GM23338 (cell line): ENCODE data around the gene PLD5. TPM values are rescaled to one million over a fixed set of nuclear protein-coding genes. Genes with fewer than 3 reads are reported as not detected.

ENCODE experiments used
- ATAC-seq: fragments of 200-7000 bp; cut with Tn5 transposase; 3 replicates; pipeline ENCODE4 v1.9.1; 2020
- DNase-seq: peaks from one replicate; pipeline ENCODE4 v3.0.0-alpha.2; 2015; ENCODE audit warnings: low spot score
- H2AFZ ChIP-seq: fragments of 200-600 bp; sonication (generic); 2 replicates; pipeline ENCODE4 v1.8.0; 2016; ENCODE audit warnings: antibody characterized with exemption, mild to moderate bottlenecking, moderate library complexity
- H3F3A ChIP-seq: fragments of 200-600 bp; sonication (generic); replicated peaks from 2 replicates; pipeline ENCODE4 v1.8.0; 2017; ENCODE audit warnings: antibody characterized with exemption, mixed run types, low read depth
- H3K27ac ChIP-seq: fragments of 200-600 bp; sonication (generic); 2 replicates; pipeline ENCODE4 v1.6.1; 2016; ENCODE audit warnings: low read depth
- H3K27me3 ChIP-seq: fragments of 200-600 bp; sonication (generic); 2 replicates; pipeline ENCODE4 v1.8.0; 2016; ENCODE audit warnings: mild to moderate bottlenecking, mixed run types, moderate library complexity; ENCODE audit not compliant: insufficient read depth
- H3K36me3 ChIP-seq: fragments of 200-600 bp; sonication (generic); 2 replicates; pipeline ENCODE4 v1.8.0; 2016; ENCODE audit warnings: mild to moderate bottlenecking; ENCODE audit not compliant: insufficient read depth
- H3K4me1 ChIP-seq: fragments of 200-600 bp; sonication (generic); 2 replicates; pipeline ENCODE4 v1.8.0; 2016; ENCODE audit warnings: mild to moderate bottlenecking, moderate library complexity; ENCODE audit not compliant: insufficient read depth
- H3K4me2 ChIP-seq: fragments of 200-600 bp; sonication (generic); 2 replicates; pipeline ENCODE4 v1.7.1; 2017; ENCODE audit warnings: mixed run types
- H3K4me3 ChIP-seq: fragments of 200-600 bp; sonication (generic); 2 replicates; pipeline ENCODE4 v1.6.1; 2016; ENCODE audit warnings: mixed run types
- H3K79me2 ChIP-seq: fragments of 200-600 bp; sonication (generic); replicated peaks from 2 replicates; pipeline ENCODE4 v1.8.0; 2017; ENCODE audit warnings: mild to moderate bottlenecking; ENCODE audit not compliant: insufficient read depth
- H3K9me2 ChIP-seq: fragments of 200-600 bp; sonication (generic); 2 replicates; pipeline ENCODE4 v1.8.0; 2017; ENCODE audit not compliant: insufficient read depth
- H4K20me1 ChIP-seq: fragments of 200-600 bp; sonication (generic); replicated peaks from 2 replicates; pipeline ENCODE4 v1.8.0; 2017; ENCODE audit warnings: mild to moderate bottlenecking; ENCODE audit not compliant: insufficient read depth
- H3K27ac Mint-ChIP-seq: 2 replicates; pipeline ENCODE4 v1.8.0; 2020; ENCODE audit warnings: inconsistent platforms, mild to moderate bottlenecking, moderate library complexity, mixed read lengths
- H3K27me3 Mint-ChIP-seq: 3 replicates; pipeline ENCODE4 v1.8.0; 2022; ENCODE audit warnings: low read depth, mild to moderate bottlenecking, moderate library complexity, mixed read lengths, inconsistent platforms; ENCODE audit not compliant: insufficient read depth, poor library complexity
- H3K36me3 Mint-ChIP-seq: 3 replicates; pipeline ENCODE4 v1.8.0; 2021; ENCODE audit warnings: low read depth, mild to moderate bottlenecking, inconsistent platforms, moderate library complexity, mixed read lengths
- H3K4me1 Mint-ChIP-seq: 3 replicates; pipeline ENCODE4 v1.8.0; 2020; ENCODE audit warnings: mild to moderate bottlenecking, inconsistent platforms, mixed read lengths
- H3K4me3 Mint-ChIP-seq: 3 replicates; pipeline ENCODE4 v1.8.0; 2021; ENCODE audit warnings: moderate library complexity, mild to moderate bottlenecking, inconsistent platforms, mixed read lengths
- H3K9me3 Mint-ChIP-seq: 3 replicates; pipeline ENCODE4 v1.8.0; 2020; ENCODE audit warnings: moderate library complexity, mild to moderate bottlenecking, inconsistent platforms, mixed read lengths
- CREB1 ChIP-seq: fragments of 250-450 bp; sonication (Bioruptor Pico); IDR thresholded peaks from 2 replicates; pipeline ENCODE4 v1.5.0; 2020; ENCODE audit warnings: low read depth, mild to moderate bottlenecking, moderate library complexity
- EZH2 ChIP-seq: fragments of 200-600 bp; sonication (generic); IDR thresholded peaks from one replicate; pipeline ENCODE4 v1.8.0; 2017; ENCODE audit warnings: antibody characterized with exemption, mild to moderate bottlenecking, low read depth; ENCODE audit not compliant: unreplicated experiment
- EZH2phosphoT487 ChIP-seq: fragments of 200-600 bp; sonication (generic); IDR thresholded peaks from one replicate; pipeline ENCODE4 v1.8.1; 2018; ENCODE audit warnings: antibody characterized with exemption; ENCODE audit not compliant: unreplicated experiment
- JUNB ChIP-seq: IDR thresholded peaks from one replicate; pipeline ENCODE4 v1.6.1; 2016; ENCODE audit warnings: antibody characterized with exemption; ENCODE audit not compliant: unreplicated experiment
- NANOG ChIP-seq: IDR thresholded peaks from 2 replicates; pipeline ENCODE4 v1.6.1; 2016; ENCODE audit warnings: antibody characterized with exemption, borderline replicate concordance
- POLR2AphosphoS5 ChIP-seq: IDR thresholded peaks from 2 replicates; pipeline ENCODE4 v1.6.1; 2016; ENCODE audit warnings: antibody characterized with exemption, low read depth
- REST ChIP-seq: IDR thresholded peaks from one replicate; pipeline ENCODE4 v1.6.1; 2018; ENCODE audit warnings: antibody characterized with exemption; ENCODE audit not compliant: unreplicated experiment
- STAT1 ChIP-seq: IDR thresholded peaks from one replicate; pipeline ENCODE4 v1.6.1; 2016; ENCODE audit warnings: antibody characterized with exemption; ENCODE audit not compliant: unreplicated experiment
- ZNF114 ChIP-seq: fragments of 250-450 bp; sonication (Bioruptor Pico); IDR thresholded peaks from 2 replicates; pipeline ENCODE4 v1.5.0; 2020; ENCODE audit warnings: mild to moderate bottlenecking, moderate library complexity
- ZNF331 ChIP-seq: fragments of 250-450 bp; sonication (Bioruptor Pico); IDR thresholded peaks from 2 replicates; pipeline ENCODE4 v1.5.0; 2020; ENCODE audit warnings: low read depth, mild to moderate bottlenecking, moderate library complexity
- polyA plus RNA-seq: library from polyadenylated mRNA; unstranded; fragments of >200 nt; fragmentation: Nextera tagmentation; extraction: Ambion mirVana; gene quantifications from 2 replicates; pipeline ENCODE4 v1.2.1, GENCODE V29; 2016
- total RNA-seq: library from RNA; depleted of rRNA; stranded (reverse); fragments of >200 nt; shearing (Covaris generic); gene quantifications from 2 replicates; pipeline ENCODE4 v1.2.3, GENCODE V29; 2014
- TF ChIP-seq, protein P1 (sequence below): IDR thresholded peaks from 2 replicates; pipeline ENCODE4 v1.6.1; 2016; ENCODE audit warnings: antibody characterized with exemption
- TF ChIP-seq, protein P2 (sequence below): fragments of 250-450 bp; sonication (Bioruptor Pico); IDR thresholded peaks from 2 replicates; pipeline ENCODE4 v1.5.0; 2020; ENCODE audit warnings: mild to moderate bottlenecking, moderate library complexity
- TF ChIP-seq, protein P3 (sequence below), 2 experiments: fragments of 200-600 bp in 1 of 2; sonication (generic) in 1 of 2; conservative IDR thresholded peaks; 2 replicates each; pipeline versions ENCODE4 v1.5.1 to v1.6.1; 2016 to 2017; ENCODE audit warnings: antibody characterized with exemption in 2 of 2, low read depth in 2 of 2, mild to moderate bottlenecking in 2 of 2, moderate library complexity in 1 of 2

PLD5 gene
- total and polyA plus RNA-seq, 2 experiments from 2014 or later, result 5.5 to 5.8 TPM

- no peak overlapping the region for H3K27ac Mint-ChIP-seq
- H4K20me1 ChIP-seq, result no peaks in the 10 kb centered on the region
- no peaks in the 10 kb centered on the region; the same call in 1 of the 2 replicates for H3K9me2 ChIP-seq
- H3K27me3 ChIP-seq, result no peaks in the 10 kb centered on the region
- H3K4me1 ChIP-seq, result peaks cover 51% of the 10 kb centered on the region
- no peaks in the 10 kb centered on the region for H3K79me2 ChIP-seq
- H3K36me3 Mint-ChIP-seq, result peaks cover 4% of the 10 kb centered on the region; the same call in 2 of the 3 replicates
- no peak overlapping the region for H3K27ac ChIP-seq
- no peak overlapping the region for H2AFZ ChIP-seq
- ATAC-seq (no peak), DNase-seq (no peak)
- TF ChIP-seq NANOG, result no peak
- no peak for TF ChIP-seq JUNB
- TF ChIP-seq STAT1, result no peak
- no peak for TF ChIP-seq REST
- TF ChIP-seq ZNF114, result no peak
- TF ChIP-seq, protein P1, sequence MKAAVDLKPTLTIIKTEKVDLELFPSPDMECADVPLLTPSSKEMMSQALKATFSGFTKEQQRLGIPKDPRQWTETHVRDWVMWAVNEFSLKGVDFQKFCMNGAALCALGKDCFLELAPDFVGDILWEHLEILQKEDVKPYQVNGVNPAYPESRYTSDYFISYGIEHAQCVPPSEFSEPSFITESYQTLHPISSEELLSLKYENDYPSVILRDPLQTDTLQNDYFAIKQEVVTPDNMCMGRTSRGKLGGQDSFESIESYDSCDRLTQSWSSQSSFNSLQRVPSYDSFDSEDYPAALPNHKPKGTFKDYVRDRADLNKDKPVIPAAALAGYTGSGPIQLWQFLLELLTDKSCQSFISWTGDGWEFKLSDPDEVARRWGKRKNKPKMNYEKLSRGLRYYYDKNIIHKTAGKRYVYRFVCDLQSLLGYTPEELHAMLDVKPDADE, result no peak
- TF ChIP-seq, protein P2, sequence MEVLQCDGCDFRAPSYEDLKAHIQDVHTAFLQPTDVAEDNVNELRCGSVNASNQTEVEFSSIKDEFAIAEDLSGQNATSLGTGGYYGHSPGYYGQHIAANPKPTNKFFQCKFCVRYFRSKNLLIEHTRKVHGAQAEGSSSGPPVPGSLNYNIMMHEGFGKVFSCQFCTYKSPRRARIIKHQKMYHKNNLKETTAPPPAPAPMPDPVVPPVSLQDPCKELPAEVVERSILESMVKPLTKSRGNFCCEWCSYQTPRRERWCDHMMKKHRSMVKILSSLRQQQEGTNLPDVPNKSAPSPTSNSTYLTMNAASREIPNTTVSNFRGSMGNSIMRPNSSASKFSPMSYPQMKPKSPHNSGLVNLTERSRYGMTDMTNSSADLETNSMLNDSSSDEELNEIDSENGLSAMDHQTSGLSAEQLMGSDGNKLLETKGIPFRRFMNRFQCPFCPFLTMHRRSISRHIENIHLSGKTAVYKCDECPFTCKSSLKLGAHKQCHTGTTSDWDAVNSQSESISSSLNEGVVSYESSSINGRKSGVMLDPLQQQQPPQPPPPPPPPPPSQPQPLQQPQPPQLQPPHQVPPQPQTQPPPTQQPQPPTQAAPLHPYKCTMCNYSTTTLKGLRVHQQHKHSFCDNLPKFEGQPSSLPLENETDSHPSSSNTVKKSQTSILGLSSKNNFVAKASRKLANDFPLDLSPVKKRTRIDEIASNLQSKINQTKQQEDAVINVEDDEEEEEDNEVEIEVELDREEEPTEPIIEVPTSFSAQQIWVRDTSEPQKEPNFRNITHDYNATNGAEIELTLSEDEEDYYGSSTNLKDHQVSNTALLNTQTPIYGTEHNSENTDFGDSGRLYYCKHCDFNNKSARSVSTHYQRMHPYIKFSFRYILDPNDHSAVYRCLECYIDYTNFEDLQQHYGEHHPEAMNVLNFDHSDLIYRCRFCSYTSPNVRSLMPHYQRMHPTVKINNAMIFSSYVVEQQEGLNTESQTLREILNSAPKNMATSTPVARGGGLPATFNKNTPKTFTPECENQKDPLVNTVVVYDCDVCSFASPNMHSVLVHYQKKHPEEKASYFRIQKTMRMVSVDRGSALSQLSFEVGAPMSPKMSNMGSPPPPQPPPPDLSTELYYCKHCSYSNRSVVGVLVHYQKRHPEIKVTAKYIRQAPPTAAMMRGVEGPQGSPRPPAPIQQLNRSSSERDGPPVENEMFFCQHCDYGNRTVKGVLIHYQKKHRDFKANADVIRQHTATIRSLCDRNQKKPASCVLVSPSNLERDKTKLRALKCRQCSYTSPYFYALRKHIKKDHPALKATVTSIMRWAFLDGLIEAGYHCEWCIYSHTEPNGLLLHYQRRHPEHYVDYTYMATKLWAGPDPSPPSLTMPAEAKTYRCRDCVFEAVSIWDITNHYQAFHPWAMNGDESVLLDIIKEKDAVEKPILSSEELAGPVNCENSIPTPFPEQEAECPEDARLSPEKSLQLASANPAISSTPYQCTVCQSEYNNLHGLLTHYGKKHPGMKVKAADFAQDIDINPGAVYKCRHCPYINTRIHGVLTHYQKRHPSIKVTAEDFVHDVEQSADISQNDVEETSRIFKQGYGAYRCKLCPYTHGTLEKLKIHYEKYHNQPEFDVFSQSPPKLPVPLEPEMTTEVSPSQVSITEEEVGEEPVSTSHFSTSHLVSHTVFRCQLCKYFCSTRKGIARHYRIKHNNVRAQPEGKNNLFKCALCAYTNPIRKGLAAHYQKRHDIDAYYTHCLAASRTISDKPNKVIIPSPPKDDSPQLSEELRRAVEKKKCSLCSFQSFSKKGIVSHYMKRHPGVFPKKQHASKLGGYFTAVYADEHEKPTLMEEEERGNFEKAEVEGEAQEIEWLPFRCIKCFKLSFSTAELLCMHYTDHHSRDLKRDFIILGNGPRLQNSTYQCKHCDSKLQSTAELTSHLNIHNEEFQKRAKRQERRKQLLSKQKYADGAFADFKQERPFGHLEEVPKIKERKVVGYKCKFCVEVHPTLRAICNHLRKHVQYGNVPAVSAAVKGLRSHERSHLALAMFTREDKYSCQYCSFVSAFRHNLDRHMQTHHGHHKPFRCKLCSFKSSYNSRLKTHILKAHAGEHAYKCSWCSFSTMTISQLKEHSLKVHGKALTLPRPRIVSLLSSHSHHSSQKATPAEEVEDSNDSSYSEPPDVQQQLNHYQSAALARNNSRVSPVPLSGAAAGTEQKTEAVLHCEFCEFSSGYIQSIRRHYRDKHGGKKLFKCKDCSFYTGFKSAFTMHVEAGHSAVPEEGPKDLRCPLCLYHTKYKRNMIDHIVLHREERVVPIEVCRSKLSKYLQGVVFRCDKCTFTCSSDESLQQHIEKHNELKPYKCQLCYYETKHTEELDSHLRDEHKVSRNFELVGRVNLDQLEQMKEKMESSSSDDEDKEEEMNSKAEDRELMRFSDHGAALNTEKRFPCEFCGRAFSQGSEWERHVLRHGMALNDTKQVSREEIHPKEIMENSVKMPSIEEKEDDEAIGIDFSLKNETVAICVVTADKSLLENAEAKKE, result no peak
- TF ChIP-seq EZH2, result no peak
- no peak for TF ChIP-seq CREB1
- TF ChIP-seq, protein P3, sequence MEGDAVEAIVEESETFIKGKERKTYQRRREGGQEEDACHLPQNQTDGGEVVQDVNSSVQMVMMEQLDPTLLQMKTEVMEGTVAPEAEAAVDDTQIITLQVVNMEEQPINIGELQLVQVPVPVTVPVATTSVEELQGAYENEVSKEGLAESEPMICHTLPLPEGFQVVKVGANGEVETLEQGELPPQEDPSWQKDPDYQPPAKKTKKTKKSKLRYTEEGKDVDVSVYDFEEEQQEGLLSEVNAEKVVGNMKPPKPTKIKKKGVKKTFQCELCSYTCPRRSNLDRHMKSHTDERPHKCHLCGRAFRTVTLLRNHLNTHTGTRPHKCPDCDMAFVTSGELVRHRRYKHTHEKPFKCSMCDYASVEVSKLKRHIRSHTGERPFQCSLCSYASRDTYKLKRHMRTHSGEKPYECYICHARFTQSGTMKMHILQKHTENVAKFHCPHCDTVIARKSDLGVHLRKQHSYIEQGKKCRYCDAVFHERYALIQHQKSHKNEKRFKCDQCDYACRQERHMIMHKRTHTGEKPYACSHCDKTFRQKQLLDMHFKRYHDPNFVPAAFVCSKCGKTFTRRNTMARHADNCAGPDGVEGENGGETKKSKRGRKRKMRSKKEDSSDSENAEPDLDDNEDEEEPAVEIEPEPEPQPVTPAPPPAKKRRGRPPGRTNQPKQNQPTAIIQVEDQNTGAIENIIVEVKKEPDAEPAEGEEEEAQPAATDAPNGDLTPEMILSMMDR (conservative IDR thresholded peaks at IDR 0.05; ENCODE audit: low read depth in 2 of 2), result no peak
- TF ChIP-seq EZH2phosphoT487, result no peak
- TF ChIP-seq ZNF331 (CRISPR knock-in tag), result no peak
- no peak for TF ChIP-seq POLR2AphosphoS5
- H3K4me3 Mint-ChIP-seq, result no peak overlapping the region
- H3K4me1 Mint-ChIP-seq, result peaks cover 68% of the 10 kb centered on the region
- no peak overlapping the region for H3K4me3 ChIP-seq
- H3K4me2 ChIP-seq, result peak overlapping the region; percentile 42; the same call in 1 of the 2 replicates
- peaks cover 4% of the 10 kb centered on the region for H3K9me3 Mint-ChIP-seq
- no peaks in the 10 kb centered on the region for H3K36me3 ChIP-seq
- H3K27me3 Mint-ChIP-seq, result peaks cover 8% of the 10 kb centered on the region
- H3F3A ChIP-seq, result peaks cover 6% of the 10 kb centered on the region; the same call in 1 of the 2 replicates
These were observed 315.4 kb downstream of the PLD5 start for GRCh38 chr1:242209063-242209462.
